Putamen (tissue), 1 donor: ENCODE measurements around the gene EPSTI1.
"Not testable (repeated sequence)": the region's sequence is repeated elsewhere in the genome, so short reads cannot be mapped to it uniquely, and the experiment has no call there.

ENCODE experiments used
- DNase-seq: peaks from one replicate; pipeline ENCODE4 v3.0.0-alpha.2; 2016; ENCODE audit warnings: low spot score

The EPSTI1 gene

GRCh38 chr13:42893214-42893671 is 98.8 kb downstream of the EPSTI1 start:
- no peak for DNase-seq

- DNase-seq = no peak
Observed at GRCh38 chr13:42892760-42893159, 99.3 kb downstream of the EPSTI1 start.

- no peak for DNase-seq
Observed at GRCh38 chr13:42891591-42891990, 100.5 kb downstream of the EPSTI1 start.

GRCh38 chr13:42885325-42885724 is 106.7 kb downstream of the EPSTI1 start:
- no peak for DNase-seq

GRCh38 chr13:42883771-42884467 is 108.1 kb downstream of the EPSTI1 start:
- no peak for DNase-seq

GRCh38 chr13:42883142-42883541 is 108.9 kb downstream of the EPSTI1 start:
- DNase-seq = no peak

- no peak for DNase-seq
Observed at GRCh38 chr13:42880056-42880605, 111.9 kb downstream of the EPSTI1 start.

GRCh38 chr13:42878721-42879120 is 113.3 kb downstream of the EPSTI1 start:
- DNase-seq = no peak

GRCh38 chr13:42876887-42877545 is 115.0 kb downstream of the EPSTI1 start:
- DNase-seq = no peak

- no peak for DNase-seq
Observed at GRCh38 chr13:42876270-42876714, 115.7 kb downstream of the EPSTI1 start.

- no peak for DNase-seq
Observed at GRCh38 chr13:42875475-42876269, 116.4 kb downstream of the EPSTI1 start.

GRCh38 chr13:42874221-42874620 is 117.8 kb downstream of the EPSTI1 start:
- no peak for DNase-seq

GRCh38 chr13:42873081-42873480 is 119.0 kb downstream of the EPSTI1 start:
- no peak for DNase-seq

- no peak for DNase-seq
Observed at GRCh38 chr13:42867232-42867631, 124.8 kb downstream of the EPSTI1 start.

- no peak for DNase-seq
Observed at GRCh38 chr13:42865768-42866102, 126.3 kb downstream of the EPSTI1 start.

- DNase-seq = no peak
Observed at GRCh38 chr13:42864952-42865767, 126.9 kb downstream of the EPSTI1 start.

GRCh38 chr13:42862370-42862769 is 129.7 kb downstream of the EPSTI1 start:
- not testable (repeated sequence) for DNase-seq

- no peak for DNase-seq
Observed at GRCh38 chr13:42860485-42860884, 131.6 kb downstream of the EPSTI1 start.

- DNase-seq = no peak
Observed at GRCh38 chr13:42859760-42860159, 132.3 kb downstream of the EPSTI1 start.

GRCh38 chr13:42855410-42855809 is 136.6 kb downstream of the EPSTI1 start:
- DNase-seq = no peak

GRCh38 chr13:42852136-42852535 is 139.9 kb downstream of the EPSTI1 start:
- DNase-seq = no peak

GRCh38 chr13:42849200-42849599 is 142.8 kb downstream of the EPSTI1 start:
- no peak for DNase-seq
